IMR-90 (cell line): ENCODE results near the gene ZKSCAN7. TPM values are rescaled to one million over a fixed set of nuclear protein-coding genes. Genes with fewer than 3 reads are reported as not detected.
"Not testable (repeated sequence)": the region's sequence is repeated elsewhere in the genome, so short reads cannot be mapped to it uniquely, and the experiment has no call there.

Experiments used
- ATAC-seq: fragments of 200-7000 bp; cut with Tn5 transposase; 2 replicates; pipeline ENCODE4 v1.9.1; 2020; ENCODE audit warnings: low read depth, mild to moderate bottlenecking, moderate library complexity
- BruUV-seq: library from RNA; stranded (reverse); fragments of 400-500 nt; replicated peaks from 2 replicates; lab custom pipeline; 2021; lab: Mats Ljungman, UMichigan
- CTCF ChIA-PET: fragments of 300-600 bp; formaldehyde crosslinking; extraction: SDS; loops from one replicate; lab custom pipeline; 2021; ENCODE audit warnings: antibody characterized with exemption; lab: Yijun Ruan, JAX
- POLR2A ChIA-PET: fragments of 300-600 bp; sonication (Branson Sonifier 250); formaldehyde crosslinking; loops from one replicate; lab custom pipeline; 2022; ENCODE audit warnings: antibody characterized with exemption; ENCODE audit not compliant: unreplicated experiment; lab: Charles Lee
- DNase-seq: peaks from one replicate; pipeline ENCODE4 v3.0.0; 2013
- H2AFZ ChIP-seq: replicated peaks from 2 replicates; pipeline ENCODE3; 2013; ENCODE audit warnings: low read length, mild to moderate bottlenecking; ENCODE audit not compliant: poor library complexity
- H2AK5ac ChIP-seq: 2 replicates; pipeline ENCODE4 v1.6.1; 2013; ENCODE audit warnings: low read depth, low read length, inconsistent platforms
- H2AK9ac ChIP-seq: replicated peaks from 2 replicates; pipeline ENCODE3; 2013; ENCODE audit warnings: mild to moderate bottlenecking, low read depth, low read length, moderate library complexity; ENCODE audit not compliant: poor library complexity
- H2BK120ac ChIP-seq: 2 replicates; pipeline ENCODE4 v1.6.1; 2013; ENCODE audit warnings: low read depth, low read length, inconsistent platforms
- H2BK15ac ChIP-seq: 3 replicates; pipeline ENCODE4 v1.6.1; 2013; ENCODE audit warnings: low read depth, low read length, inconsistent platforms
- H2BK20ac ChIP-seq: 2 replicates; pipeline ENCODE4 v1.6.1; 2013; ENCODE audit warnings: low read depth, mild to moderate bottlenecking, inconsistent platforms, low read length, moderate library complexity
- H2BK5ac ChIP-seq: 2 replicates; pipeline ENCODE4 v1.6.1; 2013; ENCODE audit warnings: mild to moderate bottlenecking, low read depth, low read length, inconsistent platforms; ENCODE audit not compliant: poor library complexity, severe bottlenecking
- H3K14ac ChIP-seq: replicated peaks from 2 replicates; pipeline ENCODE4 v1.6.1; 2013; ENCODE audit warnings: low read depth, low read length, inconsistent platforms
- H3K18ac ChIP-seq: 2 replicates; pipeline ENCODE4 v1.6.1; 2013; ENCODE audit warnings: low read depth, low read length, control low read depth
- H3K23ac ChIP-seq: 2 replicates; pipeline ENCODE4 v1.6.1; 2013; ENCODE audit warnings: low read depth, low read length, inconsistent platforms
- H3K27ac ChIP-seq: 2 replicates; pipeline ENCODE4 v1.5.1; 2013; ENCODE audit warnings: mild to moderate bottlenecking, control low read depth, low read length; ENCODE audit not compliant: insufficient read depth
- H3K27me3 ChIP-seq: 2 replicates; pipeline ENCODE4 v1.6.1; 2013; ENCODE audit warnings: low read length; ENCODE audit not compliant: control insufficient read depth, insufficient read depth
- H3K36me3 ChIP-seq: 2 replicates; pipeline ENCODE4 v1.6.1; 2013; ENCODE audit warnings: low read length, mixed read lengths; ENCODE audit not compliant: control insufficient read depth, insufficient read depth
- H3K4ac ChIP-seq: 2 replicates; pipeline ENCODE4 v1.6.1; 2013; ENCODE audit warnings: low read depth, low read length, inconsistent platforms
- H3K4me1 ChIP-seq: 2 replicates; pipeline ENCODE4 v1.6.1; 2013; ENCODE audit warnings: low read length, mixed read lengths; ENCODE audit not compliant: control insufficient read depth, insufficient read depth
- H3K4me2 ChIP-seq: 2 replicates; pipeline ENCODE4 v1.6.1; 2013; ENCODE audit warnings: low read depth, mild to moderate bottlenecking, control low read depth, low read length, moderate library complexity
- H3K4me3 ChIP-seq: 2 replicates; pipeline ENCODE4 v1.5.1; 2013; ENCODE audit warnings: low read depth, mild to moderate bottlenecking, control low read depth, low read length, moderate library complexity; ENCODE audit not compliant: insufficient read depth
- H3K56ac ChIP-seq: 2 replicates; pipeline ENCODE4 v1.6.1; 2013; ENCODE audit warnings: low read length, inconsistent platforms; ENCODE audit not compliant: insufficient read depth; ENCODE audit errors: extremely low read depth
- H3K79me1 ChIP-seq, 2 experiments: 2 replicates each; pipeline ENCODE4 v1.6.1; 2013; ENCODE audit warnings: low read length in 2 of 2, inconsistent platforms in 1 of 2, low read depth in 1 of 2
- H3K9ac ChIP-seq: 2 replicates; pipeline ENCODE4 v1.6.1; 2013; ENCODE audit warnings: low read depth, low read length, control low read depth
- H3K9me1 ChIP-seq: 2 replicates; pipeline ENCODE4 v1.6.1; 2013; ENCODE audit warnings: low read length, inconsistent platforms; ENCODE audit not compliant: insufficient read depth
- H3K9me3 ChIP-seq: 2 replicates; pipeline ENCODE4 v1.6.1; 2013; ENCODE audit warnings: low read length; ENCODE audit not compliant: control insufficient read depth, insufficient read depth
- H4K20me1 ChIP-seq: 2 replicates; pipeline ENCODE4 v1.6.1; 2013; ENCODE audit warnings: low read length, inconsistent platforms; ENCODE audit not compliant: insufficient read depth
- H4K5ac ChIP-seq: 2 replicates; pipeline ENCODE4 v1.6.1; 2013; ENCODE audit warnings: mild to moderate bottlenecking, low read depth, low read length, control low read depth
- H4K8ac ChIP-seq, 2 experiments: 2 replicates each; pipeline ENCODE4 v1.6.1; 2013; ENCODE audit warnings: low read depth in 2 of 2, low read length in 2 of 2, control low read depth in 1 of 2, inconsistent platforms in 1 of 2
- H4K91ac ChIP-seq: 2 replicates; pipeline ENCODE4 v1.6.1; 2013; ENCODE audit warnings: low read depth, low read length, inconsistent platforms; ENCODE audit not compliant: insufficient read depth
- WGBS, 2 experiments: methylation state at CpG; one replicate each; pipeline versions ENCODE4 v1.1.5 to v1.1.7; 2013; ENCODE audit warnings: missing lambda C conversion rate in 2 of 2; ENCODE audit not compliant: insufficient read length in 1 of 2; ENCODE audit errors: extremely low coverage in 2 of 2; 5-methylcytosine and 5-hydroxymethylcytosine counted together
- dilution Hi-C: fragments of 300-500 bp; cut with HindIII; formaldehyde crosslinking; loops from one replicate; pipeline ENCODE4 v1.14.3; 2018; ENCODE audit warnings: low sequenced_read_pairs; ENCODE audit not compliant: unreplicated experiment
- in situ Hi-C: fragments of 300-500 bp; cut with MboI; formaldehyde crosslinking; loops from 3 replicates; pipeline ENCODE4 v1.14.3; 2019; ENCODE audit warnings: low sequenced_read_pairs, inconsistent platforms, mixed read lengths
- intact Hi-C: fragments of 100-400 bp; cut with micrococcal nuclease; formaldehyde crosslinking; loops from 2 replicates; pipeline ENCODE4 v1.10.0; 2022
- polyA plus RNA-seq, 3 experiments: library from polyadenylated mRNA; depleted of rRNA; stranded (reverse); fragments of >200 nt; gene quantifications; 2 replicates each; pipeline ENCODE4 v1.2.3, GENCODE V29; 2012; ENCODE audit warnings: low replicate concordance in 1 of 3
- total RNA-seq: library from RNA; depleted of rRNA; stranded (reverse); fragments of >200 nt; gene quantifications from 2 replicates; pipeline ENCODE4 v1.2.3, GENCODE V29; 2012

The ZKSCAN7 gene
- total and polyA plus RNA-seq, 2 of the 4 experiments (the other 2 are of a cell fraction) = 2.6 to 4.7 TPM

GRCh38 chr3:44578924-44579515 is 24.0 kb downstream of the ZKSCAN7 start:
- H3K36me3 ChIP-seq, H3K79me1 ChIP-seq, POLR2A ChIA-PET, H2BK15ac ChIP-seq, H3K9ac ChIP-seq, H3K4ac ChIP-seq, H3K56ac ChIP-seq, H4K8ac ChIP-seq, dilution Hi-C loops, H3K18ac ChIP-seq, H3K9me3 ChIP-seq, intact Hi-C loops, H3K4me1 ChIP-seq, H3K14ac ChIP-seq, CTCF ChIA-PET, H3K4me3 ChIP-seq, H2BK20ac ChIP-seq, H2BK120ac ChIP-seq, H2AK5ac ChIP-seq, H3K27ac ChIP-seq, H4K20me1 ChIP-seq, H4K5ac ChIP-seq, H2BK5ac ChIP-seq, in situ Hi-C loops, ATAC-seq, BruUV-seq, H3K27me3 ChIP-seq, H2AFZ ChIP-seq, H3K4me2 ChIP-seq, H4K91ac ChIP-seq, DNase-seq, H3K23ac ChIP-seq, H3K9me1 ChIP-seq, H2AK9ac ChIP-seq: not testable (repeated sequence)
- WGBS, 2 experiments = 94% methylated on average over 17 of the region's 37 CpGs; no CpG with 5 or more reads in 1 of the 2 experiments

GRCh38 chr3:44579749-44580148 is 24.8 kb downstream of the ZKSCAN7 start:
- H2AFZ ChIP-seq, CTCF ChIA-PET, H3K36me3 ChIP-seq, H4K8ac ChIP-seq, POLR2A ChIA-PET, H2AK5ac ChIP-seq, H4K20me1 ChIP-seq, H3K79me1 ChIP-seq, H3K27me3 ChIP-seq, H3K9me1 ChIP-seq, H2BK5ac ChIP-seq, H2BK120ac ChIP-seq, H3K4me2 ChIP-seq, BruUV-seq, H3K14ac ChIP-seq, H4K91ac ChIP-seq, H3K4ac ChIP-seq, H3K18ac ChIP-seq, H4K5ac ChIP-seq, H2BK15ac ChIP-seq, dilution Hi-C loops, H3K27ac ChIP-seq, H3K23ac ChIP-seq, intact Hi-C loops, H3K9me3 ChIP-seq, H2AK9ac ChIP-seq, H3K9ac ChIP-seq, DNase-seq, H3K4me3 ChIP-seq, H3K4me1 ChIP-seq, ATAC-seq, in situ Hi-C loops, H2BK20ac ChIP-seq, H3K56ac ChIP-seq: not testable (repeated sequence)
- WGBS, 2 experiments = no CpG with 5 or more reads among the region's 15 CpGs
